Right forelimb (tissue), 1 donor: Measurements from ENCODE around the gene EML1.

Experiments
- DNase-seq: peaks from one replicate; pipeline ENCODE4 v3.0.0-alpha.2; 2018

EML1 gene

DNA sequence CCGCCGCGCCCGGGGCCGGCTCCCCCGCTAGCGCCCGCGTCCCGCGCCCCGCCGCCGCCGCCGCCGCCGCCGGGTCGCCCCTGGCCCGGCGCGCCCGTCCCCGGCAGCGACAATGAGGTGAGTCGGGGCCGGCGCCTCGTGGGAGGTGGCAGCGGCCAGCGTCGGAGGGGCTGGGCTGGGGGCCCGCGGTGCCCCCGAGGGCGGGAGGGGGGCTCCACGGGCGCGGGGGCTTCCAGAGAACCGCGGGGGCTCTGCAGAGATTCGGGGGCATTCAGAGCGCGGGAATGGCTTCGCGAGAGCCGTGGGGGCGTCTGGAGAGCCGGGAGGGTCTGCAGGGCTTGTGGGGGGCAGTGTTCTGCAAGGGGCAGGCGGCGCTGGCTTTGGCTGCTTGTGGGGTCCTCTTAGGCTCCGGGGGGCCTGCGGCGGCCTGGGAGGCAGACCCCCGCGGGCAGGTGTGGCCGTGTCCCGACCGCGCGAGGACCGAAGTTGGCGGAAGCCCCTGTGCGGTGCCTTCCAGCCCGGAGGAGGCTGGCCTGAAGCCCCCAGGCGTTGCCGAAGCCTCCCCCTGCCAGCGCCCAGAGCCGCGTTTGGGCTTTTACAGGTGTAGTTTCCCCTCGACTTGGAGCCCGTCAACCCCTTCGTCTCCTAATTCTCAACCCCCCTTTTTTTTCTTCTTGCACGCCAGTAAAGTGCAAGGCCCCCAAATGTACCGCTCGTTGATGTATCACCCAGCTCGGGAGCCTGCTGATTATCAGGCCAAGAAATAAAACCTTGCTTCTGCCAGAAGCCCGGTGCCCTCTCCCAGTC, 178.9 kb downstream of the EML1 start:
- DNase-seq: no peak

GRCh38 chr14:99972748-99973466, 179.7 kb downstream of the EML1 start:
- no peak for DNase-seq

DNA sequence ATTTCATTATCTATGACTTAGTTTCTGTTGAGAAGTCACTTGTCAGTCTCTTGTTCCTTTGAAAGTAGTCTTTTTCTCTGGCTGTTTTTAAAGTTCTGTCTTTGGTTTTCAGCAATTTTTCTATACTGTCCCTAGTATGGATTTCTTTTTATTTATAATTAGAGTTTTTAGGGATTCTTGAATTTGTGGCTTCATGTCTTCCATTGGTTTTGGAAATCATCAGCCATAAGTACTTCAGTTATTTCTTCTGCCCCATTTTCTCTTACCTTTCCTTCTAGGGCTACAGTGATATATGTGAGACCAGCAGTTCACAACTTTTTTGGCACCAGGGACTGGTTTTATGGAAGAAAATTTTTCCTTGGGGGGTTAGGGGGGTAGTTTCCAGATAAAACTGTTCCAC, 182.0 kb downstream of the EML1 start:
- no peak for DNase-seq

DNA sequence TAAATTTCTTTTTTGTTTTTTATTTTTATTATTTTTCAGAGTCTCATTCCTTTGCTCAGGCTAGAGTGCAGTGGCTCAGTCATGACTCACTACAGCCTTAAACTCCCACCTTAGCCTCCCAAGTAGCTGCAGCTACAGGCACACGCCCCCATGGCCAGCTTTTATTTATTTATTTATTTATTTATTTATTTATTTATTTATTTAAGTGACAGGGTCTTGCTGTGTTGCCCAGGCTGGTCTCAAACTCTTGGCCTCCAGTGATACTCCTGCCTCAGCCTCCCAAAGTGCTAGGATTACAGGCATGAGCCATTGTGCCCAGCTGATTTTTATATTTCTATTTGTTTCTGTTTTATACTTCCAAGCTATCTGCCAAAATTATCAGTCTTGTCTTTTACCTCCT, 182.8 kb downstream of the EML1 start:
- no peak for DNase-seq

DNA sequence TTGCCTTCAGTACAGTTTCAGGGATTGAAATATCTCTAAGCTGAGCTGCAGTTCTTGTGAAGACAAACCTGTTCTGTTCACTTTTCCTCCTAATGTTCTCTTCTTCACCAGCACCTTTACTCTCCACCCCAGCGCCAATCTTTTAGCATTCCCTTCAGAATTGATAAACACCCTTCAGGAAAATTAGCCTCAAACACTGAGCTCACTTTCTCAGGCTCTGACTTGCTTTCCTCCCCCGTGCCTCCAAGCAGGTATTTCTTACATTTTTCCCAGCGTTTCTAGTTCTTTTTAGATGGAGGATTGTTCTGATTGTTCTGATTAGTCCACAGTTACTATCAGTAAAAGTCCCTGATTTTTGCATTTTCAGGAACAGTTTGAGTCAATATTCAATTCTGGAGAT, 183.5 kb downstream of the EML1 start:
- DNase-seq: no peak

DNA sequence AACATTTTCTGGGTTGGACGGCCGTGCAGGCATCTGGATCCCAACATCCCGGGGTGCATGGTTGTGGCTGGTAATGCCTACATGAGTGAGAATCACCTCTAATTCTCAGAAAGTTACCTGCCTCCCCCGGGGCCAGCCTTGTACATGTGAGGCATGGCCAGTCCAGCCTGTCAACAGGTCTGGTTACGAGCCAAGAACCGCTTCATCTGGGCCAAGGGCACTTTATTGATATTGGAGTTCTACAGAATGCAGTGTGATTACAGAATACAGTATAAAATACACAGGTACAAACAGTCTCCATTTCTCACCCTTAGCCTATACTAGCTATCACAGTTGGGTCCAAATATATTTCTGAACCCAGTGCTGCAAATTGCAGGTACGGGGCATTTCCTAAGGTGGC, 187.1 kb downstream of the EML1 start:
- no peak for DNase-seq

GRCh38 chr14:99981806-99982205, 188.6 kb downstream of the EML1 start:
- DNase-seq: no peak

- peak; percentile 72 for DNase-seq
Observed at GRCh38 chr14:99982537-99983250, 189.5 kb downstream of the EML1 start.

GRCh38 chr14:99983251-99984015, 190.2 kb downstream of the EML1 start:
- DNase-seq: no peak

GRCh38 chr14:99984036-99984435, 190.8 kb downstream of the EML1 start:
- no peak for DNase-seq

GRCh38 chr14:99986396-99986795, 193.2 kb downstream of the EML1 start:
- no peak for DNase-seq

- DNase-seq: no peak
Observed at GRCh38 chr14:99989032-99989431, 195.8 kb downstream of the EML1 start.

- no peak for DNase-seq
Observed at GRCh38 chr14:99990268-99991170, 197.3 kb downstream of the EML1 start.

GRCh38 chr14:99991331-99991730, 198.1 kb downstream of the EML1 start:
- no peak for DNase-seq
